PC-9 (cell line): Measurements from ENCODE around the gene AKAP11. TPM values are rescaled to one million over a fixed set of nuclear protein-coding genes. Genes with fewer than 3 reads are reported as not detected.

ENCODE experiments used
- BruUV-seq: library from RNA; stranded (reverse); fragments of 400-500 nt; replicated peaks from 2 replicates; lab custom pipeline; 2021; lab: Mats Ljungman, UMichigan
- CTCF ChIA-PET: fragments of 300-600 bp; sonication (Branson Sonifier 250); formaldehyde crosslinking; loops from one replicate; lab custom pipeline; 2022; ENCODE audit warnings: antibody characterized with exemption; lab: Charles Lee
- POLR2A ChIA-PET: fragments of 300-600 bp; sonication (Branson Sonifier 250); formaldehyde crosslinking; loops from one replicate; lab custom pipeline; 2022; ENCODE audit warnings: antibody characterized with exemption; ENCODE audit not compliant: unreplicated experiment; lab: Charles Lee
- DNase-seq, 2 experiments: peaks; one replicate each; pipeline versions ENCODE4 v3.0.0 to v3.0.0-alpha.2; 2015 to 2022; ENCODE audit warnings: mixed read lengths in 1 of 2
- H2AFZ ChIP-seq: fragments of 200-600 bp; sonication (generic); 2 replicates; pipeline ENCODE4 v1.8.1; 2017; ENCODE audit warnings: antibody characterized with exemption
- H3F3A ChIP-seq: fragments of 200-600 bp; sonication (generic); 2 replicates; pipeline ENCODE4 v1.8.1; 2017; ENCODE audit warnings: antibody characterized with exemption, mild to moderate bottlenecking, low read depth; ENCODE audit not compliant: insufficient read depth
- H3K27ac ChIP-seq: fragments of 200-600 bp; sonication (generic); 2 replicates; pipeline ENCODE4 v1.6.1; 2016; ENCODE audit warnings: mixed run types
- H3K27me3 ChIP-seq: fragments of 200-600 bp; sonication (generic); 2 replicates; pipeline ENCODE4 v1.6.1; 2016; ENCODE audit warnings: low read depth, mixed run types; ENCODE audit not compliant: insufficient read depth
- H3K36me3 ChIP-seq: fragments of 200-600 bp; sonication (generic); 2 replicates; pipeline ENCODE4 v1.6.1; 2016; ENCODE audit warnings: low read depth, mixed run types
- H3K4me1 ChIP-seq: fragments of 200-600 bp; sonication (generic); replicated peaks from 2 replicates; pipeline ENCODE4 v1.6.1; 2016; ENCODE audit warnings: mixed run types; ENCODE audit not compliant: insufficient read depth
- H3K4me2 ChIP-seq: fragments of 200-600 bp; sonication (generic); 2 replicates; pipeline ENCODE4 v1.6.1; 2017; ENCODE audit warnings: mixed run types
- H3K4me3 ChIP-seq: fragments of 200-600 bp; sonication (generic); 2 replicates; pipeline ENCODE4 v1.6.1; 2016; ENCODE audit warnings: mixed run types
- H3K79me2 ChIP-seq: fragments of 200-600 bp; sonication (generic); 2 replicates; pipeline ENCODE4 v1.6.1; 2017; ENCODE audit warnings: low read depth, mixed run types
- H3K9me2 ChIP-seq: fragments of 200-600 bp; sonication (generic); 2 replicates; pipeline ENCODE4 v1.8.1; 2017; ENCODE audit warnings: mild to moderate bottlenecking; ENCODE audit not compliant: insufficient read depth
- H3K9me3 ChIP-seq: fragments of 200-600 bp; sonication (generic); 2 replicates; pipeline ENCODE4 v1.8.1; 2016; ENCODE audit warnings: low read depth; ENCODE audit not compliant: insufficient read depth
- H4K20me1 ChIP-seq: fragments of 200-600 bp; sonication (generic); 2 replicates; pipeline ENCODE4 v1.8.1; 2017; ENCODE audit not compliant: insufficient read depth
- CTCF ChIP-seq: fragments of 200-600 bp; sonication (generic); conservative IDR thresholded peaks from 2 replicates; pipeline ENCODE4 v1.6.1; 2017; ENCODE audit warnings: mixed run types, antibody characterized with exemption, mild to moderate bottlenecking, moderate library complexity
- EZH2 ChIP-seq: fragments of 200-600 bp; sonication (generic); IDR thresholded peaks from 2 replicates; pipeline ENCODE4 v1.8.0; 2017; ENCODE audit warnings: antibody characterized with exemption, low read depth
- intact Hi-C: fragments of 100-400 bp; cut with micrococcal nuclease; formaldehyde crosslinking; loops from one replicate; pipeline ENCODE4 v1.10.0; 2022; ENCODE audit not compliant: unreplicated experiment
- total RNA-seq: library from RNA; stranded (reverse); gene quantifications from 2 replicates; pipeline ENCODE4 v1.2.3, GENCODE V29; 2021

The AKAP11 gene
- total RNA-seq, 1 experiment from 2014 or later: 15.9 TPM

GRCh38 chr13:42277618-42278276 lies 5.8 kb downstream of the AKAP11 start:
- Histone ChIP-seq H3K4me1 (0 out of 2 replicates have a peak, but pooled peaks cover 11% of the 10 kb centered on the region), H3F3A (no peaks in the 10 kb centered on the region), H3K9me3 (no peaks in the 10 kb centered on the region), H3K4me3 (no peak overlapping the region), H3K27me3 (no peaks in the 10 kb centered on the region), H3K36me3 (no peaks in the 10 kb centered on the region), H3K9me2 (no peaks in the 10 kb centered on the region), H2AFZ (no peak overlapping the region), H3K4me2 (no peak overlapping the region), H3K79me2 (peaks cover 20% of the 10 kb centered on the region; the same call in 1 of the 2 replicates), H4K20me1 (no peaks in the 10 kb centered on the region), H3K27ac (no peak overlapping the region)
- BruUV-seq: no TSS peak
- ChIA-PET CTCF (no interaction called here), POLR2A (no interaction called here)
- DNase-seq: no peak
- TF ChIP-seq EZH2: no peak
- TF ChIP-seq CTCF: no peak
- intact Hi-C loops: no loop called here

- no peaks in the 10 kb centered on the region for H3K36me3 ChIP-seq
- no peak overlapping the region for H3K4me3 ChIP-seq
- H3F3A ChIP-seq: no peaks in the 10 kb centered on the region
- no peaks in the 10 kb centered on the region for H4K20me1 ChIP-seq
- H3K79me2 ChIP-seq: 0 out of 2 replicates have a peak, but pooled peaks cover 15% of the 10 kb centered on the region
- POLR2A ChIA-PET: no interaction called here
- no TSS peak for BruUV-seq
- no peaks in the 10 kb centered on the region for H3K9me3 ChIP-seq
- no peak overlapping the region for H3K27ac ChIP-seq
- H2AFZ ChIP-seq: no peak overlapping the region
- H3K4me1 ChIP-seq: no peaks in the 10 kb centered on the region
- DNase-seq: no peak
- TF ChIP-seq CTCF (no peak), EZH2 (no peak)
- intact Hi-C loops: no loop called here
- no peaks in the 10 kb centered on the region for H3K9me2 ChIP-seq
- H3K27me3 ChIP-seq: no peaks in the 10 kb centered on the region
- CTCF ChIA-PET: no interaction called here
- no peak overlapping the region for H3K4me2 ChIP-seq
Measured at GRCh38 chr13:42279080-42279479, 7.1 kb downstream of the AKAP11 start.

- Histone ChIP-seq H3K4me2 (no peak overlapping the region), H3K27me3 (no peaks in the 10 kb centered on the region), H3K9me3 (no peaks in the 10 kb centered on the region), H4K20me1 (no peaks in the 10 kb centered on the region), H3K27ac (no peak overlapping the region), H3K4me1 (no peaks in the 10 kb centered on the region), H3K4me3 (no peak overlapping the region), H3K9me2 (no peaks in the 10 kb centered on the region), H3K79me2 (peaks cover 11% of the 10 kb centered on the region; the same call in 1 of the 2 replicates), H3F3A (no peaks in the 10 kb centered on the region), H2AFZ (no peak overlapping the region), H3K36me3 (no peaks in the 10 kb centered on the region)
- POLR2A ChIA-PET: no interaction called here
- TF ChIP-seq EZH2 (no peak), CTCF (no peak)
- CTCF ChIA-PET: no interaction called here
- intact Hi-C loops: no loop called here
- BruUV-seq: no TSS peak
- DNase-seq: no peak
Measured at GRCh38 chr13:42279986-42280385, 8.0 kb downstream of the AKAP11 start.
